HCT116 (cell line): ENCODE data around the gene LHB. TPM values are rescaled to one million over a fixed set of nuclear protein-coding genes. Genes with fewer than 3 reads are reported as not detected.

Experiments
- ATAC-seq: fragments of 200-7000 bp; cut with Tn5 transposase; 2 replicates; pipeline ENCODE4 v1.9.1; 2020; ENCODE audit warnings: mild to moderate bottlenecking, moderate library complexity
- BruUV-seq: library from RNA; stranded (reverse); fragments of 400-500 nt; replicated peaks from 2 replicates; lab custom pipeline; 2021; lab: Mats Ljungman, UMichigan
- CTCF ChIA-PET: fragments of 300-600 bp; sonication (Branson Sonifier 250); formaldehyde crosslinking; loops from one replicate; lab custom pipeline; 2021; ENCODE audit warnings: antibody characterized with exemption; lab: Charles Lee
- POLR2A ChIA-PET: fragments of 300-600, 350-600 bp; sonication (Branson Sonifier 250); formaldehyde crosslinking; loops from one replicate; lab custom pipeline; 2021; ENCODE audit warnings: antibody characterized with exemption; lab: Charles Lee
- RAD21 ChIA-PET, 2 experiments: fragments of 300-600 bp; sonication (Branson Sonifier 250); formaldehyde crosslinking; loops; one replicate each; lab custom pipeline; 2023; ENCODE audit warnings: low total read pairs in 2 of 2; ENCODE audit not compliant: uncharacterized antibody in 2 of 2, unreplicated experiment in 2 of 2, low non-redundant PET in 1 of 2; lab: Charles Lee
- DNase-seq: peaks from one replicate; pipeline ENCODE4 v3.0.0-alpha.2; 2010; ENCODE audit warnings: low read depth, low spot score
- H2AFZ ChIP-seq: fragments of 200-600 bp; shearing (Covaris generic), sonication (generic); 2 replicates; pipeline ENCODE4 v1.6.1; 2017; ENCODE audit warnings: low read depth, mixed run types, mixed read lengths, antibody characterized with exemption, low read length; ENCODE audit not compliant: poor library complexity, severe bottlenecking
- H3K27ac ChIP-seq: 2 replicates; pipeline ENCODE4 v1.5.1; 2012; ENCODE audit warnings: low read depth, low read length
- H3K27me3 ChIP-seq: fragments of 200-600 bp; sonication (generic); 2 replicates; pipeline ENCODE4 v1.6.1; 2016; ENCODE audit warnings: mixed run types, low read length, mixed read lengths; ENCODE audit not compliant: insufficient read depth
- H3K36me3 ChIP-seq, 2 experiments: fragments of 200-500 bp in 1 of 2; fragments of 200-600 bp in 1 of 2; sonication (Bioruptor generic) in 1 of 2; sonication (generic) in 1 of 2; 2 replicates each; pipeline versions ENCODE4 v1.5.1 to v1.6.1; 2014 to 2016; ENCODE audit warnings: low read length in 2 of 2, inconsistent platforms in 1 of 2, mixed read lengths in 1 of 2, mixed run types in 1 of 2; ENCODE audit not compliant: insufficient read depth in 2 of 2, control insufficient read depth in 1 of 2
- H3K4me1 ChIP-seq, 2 experiments: fragments of 200-600 bp in 1 of 2; sonication (generic) in 1 of 2; 2 replicates each; pipeline versions ENCODE4 v1.5.1 to v1.6.1; 2012 to 2017; ENCODE audit warnings: low read length in 2 of 2, inconsistent platforms in 1 of 2, mild to moderate bottlenecking in 1 of 2, mixed read lengths in 1 of 2, mixed run types in 1 of 2, moderate library complexity in 1 of 2; ENCODE audit not compliant: insufficient read depth in 2 of 2, control insufficient read depth in 1 of 2
- H3K4me2 ChIP-seq: fragments of 200-600 bp; sonication (generic); 2 replicates; pipeline ENCODE4 v1.6.1; 2017; ENCODE audit warnings: mixed run types, low read length, mixed read lengths
- H3K4me3 ChIP-seq, 2 experiments: fragments of 200-600 bp in 1 of 2; sonication (generic) in 1 of 2; replicated peaks in 1 of 2; 2 replicates each; pipeline ENCODE4 v1.5.1; 2011 to 2016; ENCODE audit warnings: low read length in 2 of 2, control low read depth in 1 of 2, low read depth in 1 of 2, mild to moderate bottlenecking in 1 of 2, mixed read lengths in 1 of 2, mixed run types in 1 of 2
- H3K79me2 ChIP-seq: fragments of 200-600 bp; sonication (generic); 2 replicates; pipeline ENCODE4 v1.6.1; 2017; ENCODE audit warnings: mild to moderate bottlenecking, mixed run types, low read length, moderate library complexity, mixed read lengths; ENCODE audit not compliant: insufficient read depth
- H3K9ac ChIP-seq: fragments of 200-600 bp; sonication (generic); 2 replicates; pipeline ENCODE4 v1.6.1; 2016; ENCODE audit warnings: low read length, mixed read lengths
- H3K9me2 ChIP-seq: fragments of 200-600 bp; sonication (generic), shearing (Covaris generic); 2 replicates; pipeline ENCODE4 v1.6.1; 2017; ENCODE audit warnings: mixed run types, mild to moderate bottlenecking, moderate library complexity; ENCODE audit not compliant: insufficient read depth
- H3K9me3 ChIP-seq, 2 experiments: fragments of 200-500 bp in 1 of 2; fragments of 200-600 bp in 1 of 2; sonication (Bioruptor generic) in 1 of 2; sonication (generic) in 1 of 2; 2 replicates each; pipeline ENCODE4 v1.6.1; 2014 to 2017; ENCODE audit warnings: low read length in 2 of 2, mixed read lengths in 2 of 2, inconsistent platforms in 1 of 2, low read depth in 1 of 2, mild to moderate bottlenecking in 1 of 2, mixed run types in 1 of 2, moderate library complexity in 1 of 2; ENCODE audit not compliant: control insufficient read depth in 1 of 2, insufficient read depth in 1 of 2
- H4K20me1 ChIP-seq: fragments of 200-600 bp; sonication (generic), shearing (Covaris generic); 2 replicates; pipeline ENCODE4 v1.6.1; 2017; ENCODE audit warnings: mixed run types, mild to moderate bottlenecking, moderate library complexity; ENCODE audit not compliant: insufficient read depth
- CTCF ChIP-seq, 3 experiments: fragments of 200-600 bp in 1 of 3; sonication (generic) in 1 of 3; IDR thresholded peaks in 2 of 3; conservative IDR thresholded peaks in 1 of 3; 2 replicates each; pipeline ENCODE4 v1.5.1; 2012 to 2017; ENCODE audit warnings: low read depth in 2 of 3, low read length in 2 of 3, antibody characterized with exemption in 1 of 3, borderline replicate concordance in 1 of 3, control low read depth in 1 of 3, mild to moderate bottlenecking in 1 of 3, mixed read lengths in 1 of 3, mixed run types in 1 of 3, moderate library complexity in 1 of 3; ENCODE audit not compliant: insufficient read depth in 1 of 3
- EZH2phosphoT487 ChIP-seq: fragments of 200-600 bp; IDR thresholded peaks from 2 replicates; pipeline ENCODE4 v1.6.1; 2018; ENCODE audit warnings: antibody characterized with exemption, borderline replicate concordance
- MAX ChIP-seq: IDR thresholded peaks from 2 replicates; pipeline ENCODE4 v1.6.1; 2012
- POLR2A ChIP-seq: IDR thresholded peaks from 2 replicates; pipeline ENCODE4 v1.7.0; 2011; ENCODE audit warnings: borderline replicate concordance; ENCODE audit not compliant: insufficient read depth, insufficient read length; ENCODE audit errors: extremely low read depth
- POLR2AphosphoS5 ChIP-seq: IDR thresholded peaks from 2 replicates; pipeline ENCODE4 v1.6.1; 2011; ENCODE audit warnings: mild to moderate bottlenecking, low read depth, low read length, moderate library complexity
- RAD21 ChIP-seq: IDR thresholded peaks from 2 replicates; pipeline ENCODE4 v1.6.1; 2012; ENCODE audit warnings: low read depth, mild to moderate bottlenecking
- ZFX ChIP-seq: fragments of 450-650 bp; IDR thresholded peaks from 2 replicates; pipeline ENCODE4 v1.6.1; 2017
- intact Hi-C: fragments of 100-400 bp; cut with micrococcal nuclease; formaldehyde crosslinking; loops from 2 replicates; pipeline ENCODE4 v1.10.0; 2022
- total RNA-seq: library from RNA; stranded (reverse); gene quantifications from one replicate; pipeline ENCODE4 v1.2.1, GENCODE V29; 2021; ENCODE audit not compliant: unreplicated experiment
- TF ChIP-seq, protein P1 (sequence below): IDR thresholded peaks from 2 replicates; pipeline ENCODE4 v1.6.1; 2011; ENCODE audit warnings: mild to moderate bottlenecking, low read length, moderate library complexity; ENCODE audit not compliant: insufficient replicate concordance; ENCODE audit errors: extremely low read depth

Gene LHB
- total RNA-seq, 1 experiment from 2014 or later = 3.7 TPM

DNA sequence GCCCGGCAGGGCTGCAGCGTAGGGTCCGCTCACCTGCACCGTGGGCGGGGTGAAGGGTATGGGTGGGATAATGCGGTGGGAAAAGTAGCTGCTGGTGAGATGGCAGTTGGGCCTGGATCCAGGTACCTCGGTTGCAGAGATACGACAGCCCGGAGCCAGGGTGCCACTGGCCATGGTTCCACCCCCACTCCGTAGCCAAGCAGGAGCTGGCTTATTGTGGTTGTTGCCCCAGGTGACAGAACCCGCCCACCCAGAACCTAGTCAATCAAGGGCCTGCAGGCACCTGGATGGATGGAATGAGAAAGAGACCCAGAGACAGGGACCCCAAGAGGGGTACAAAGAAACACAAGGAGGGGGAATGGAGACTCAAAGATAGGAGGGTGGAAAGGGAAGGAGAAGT, 3.5 kb upstream of the LHB start:
- no peak for DNase-seq
- ChIA-PET CTCF (interaction anchor here (0.9 to 4.3 kb wide), 6 partner anchors 11 to 205 kb away, joined by 3 to 44 read pairs (median 5); partner anchors contain the start of genes CGB2, GYS1 and RUVBL2), POLR2A (no interaction called here)
- Histone ChIP-seq H3K9me2 (no peaks in the 10 kb centered on the region), H3K9me3 (no peaks in the 10 kb centered on the region), H3K36me3 (peaks cover 0 to 5% of the 10 kb centered on the region in 2 experiments; a peak in 1 of 4 replicates), H3K27me3 (no peaks in the 10 kb centered on the region), H4K20me1 (no peaks in the 10 kb centered on the region), H3K79me2 (no peaks in the 10 kb centered on the region)
- no TSS peak for BruUV-seq
- intact Hi-C loops = no loop called here
- TF ChIP-seq ZFX = no peak
- TF ChIP-seq, protein P1, sequence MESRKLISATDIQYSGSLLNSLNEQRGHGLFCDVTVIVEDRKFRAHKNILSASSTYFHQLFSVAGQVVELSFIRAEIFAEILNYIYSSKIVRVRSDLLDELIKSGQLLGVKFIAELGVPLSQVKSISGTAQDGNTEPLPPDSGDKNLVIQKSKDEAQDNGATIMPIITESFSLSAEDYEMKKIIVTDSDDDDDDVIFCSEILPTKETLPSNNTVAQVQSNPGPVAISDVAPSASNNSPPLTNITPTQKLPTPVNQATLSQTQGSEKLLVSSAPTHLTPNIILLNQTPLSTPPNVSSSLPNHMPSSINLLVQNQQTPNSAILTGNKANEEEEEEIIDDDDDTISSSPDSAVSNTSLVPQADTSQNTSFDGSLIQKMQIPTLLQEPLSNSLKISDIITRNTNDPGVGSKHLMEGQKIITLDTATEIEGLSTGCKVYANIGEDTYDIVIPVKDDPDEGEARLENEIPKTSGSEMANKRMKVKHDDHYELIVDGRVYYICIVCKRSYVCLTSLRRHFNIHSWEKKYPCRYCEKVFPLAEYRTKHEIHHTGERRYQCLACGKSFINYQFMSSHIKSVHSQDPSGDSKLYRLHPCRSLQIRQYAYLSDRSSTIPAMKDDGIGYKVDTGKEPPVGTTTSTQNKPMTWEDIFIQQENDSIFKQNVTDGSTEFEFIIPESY = no peak
- no peak for TF ChIP-seq POLR2A
- TF ChIP-seq, all 23 proteins: peak for 0
- Histone ChIP-seq H3K4me1 (peaks cover 31 to 55% of the 10 kb centered on the region in 2 experiments), H3K27ac (no peak overlapping the region), H2AFZ (no peak overlapping the region), H3K9ac (no peak overlapping the region; the same call in 1 of the 2 replicates), H3K4me3 (no peak overlapping the region), H3K4me2 (peak overlapping the region; percentile 95)
- no peak for ATAC-seq
- RAD21 ChIA-PET = no interaction called here

- intact Hi-C loops = no loop called here
- Histone ChIP-seq H3K27ac (peak overlapping the region; percentile 95), H4K20me1 (no peaks in the 10 kb centered on the region), H3K79me2 (no peaks in the 10 kb centered on the region), H3K36me3 (peaks cover 5 to 7% of the 10 kb centered on the region in 2 experiments; a peak in 1 of 4 replicates), H3K4me2 (peak overlapping the region; percentile 95), H3K27me3 (no peaks in the 10 kb centered on the region), H3K4me1 (peaks cover 31 to 55% of the 10 kb centered on the region in 2 experiments), H3K9me3 (no peaks in the 10 kb centered on the region), H3K4me3 (peak overlapping the region; percentile 53 to 60), H3K9ac (peak overlapping the region; percentile 77), H3K9me2 (no peaks in the 10 kb centered on the region)
- TSS peak; percentile 22 for BruUV-seq
- POLR2A ChIA-PET = interaction anchor here (0.6 to 2.3 kb wide), 7 partner anchors 15 to 147 kb away, joined by 3 to 11 read pairs (median 3); partner anchors contain the start of genes CGB7, GYS1, PPP1R15A and RUVBL2
- peak; percentile 64 for ATAC-seq
- CTCF ChIA-PET = interaction anchor here (1.0 to 4.3 kb wide), 9 partner anchors 12 to 231 kb away, joined by 3 to 44 read pairs (median 6); partner anchors contain the start of genes CGB2, CGB7, GYS1 and RUVBL2
- RAD21 ChIA-PET = interaction anchor here in 1 of 2 experiments (0.6 kb wide), 1 partner anchor 33 kb away, joined by 4 read pairs; no protein-coding TSS in a partner anchor
- DNase-seq = peak; percentile 58
- TF ChIP-seq EZH2phosphoT487 = no peak
- TF ChIP-seq CTCF (IDR thresholded peaks at IDR 0.05 in 2 of 3, conservative IDR thresholded peaks at IDR 0.05 in 1 of 3; ENCODE audit: borderline replicate concordance in 1 of 3, insufficient read depth in 1 of 3, low read depth in 2 of 3, low read length in 2 of 3) = 0 out of 6 replicates have a peak, but pooled peaks of 1 of the 3 experiments have one; percentile 9
- TF ChIP-seq RAD21 = no peak
- no peak for TF ChIP-seq MAX
- peak; percentile 76 for TF ChIP-seq POLR2AphosphoS5
- TF ChIP-seq, all 23 proteins: peak for 2
- H2AFZ ChIP-seq = no peak overlapping the region
These were observed 2.5 kb upstream of the LHB start for GRCh38 chr19:49019242-49019932.
